A172 (cell line): ENCODE data around the gene TNFSF4. TPM values are rescaled to one million over a fixed set of nuclear protein-coding genes. Genes with fewer than 3 reads are reported as not detected.
A peak's percentile ranks its signal among the peaks of the same experiment; 100 is the strongest.

ENCODE experiments used
- DNase-seq: peaks from one replicate; pipeline ENCODE4 v3.0.0-alpha.2; 2015; ENCODE audit warnings: low spot score
- total RNA-seq: library from RNA; depleted of rRNA; stranded (reverse); fragments of >200 nt; shearing (Covaris generic); gene quantifications from 2 replicates; pipeline ENCODE4 v1.2.3, GENCODE V29; 2014

TNFSF4 gene
- total RNA-seq, 1 experiment from 2014 or later: 63.8 TPM

DNA sequence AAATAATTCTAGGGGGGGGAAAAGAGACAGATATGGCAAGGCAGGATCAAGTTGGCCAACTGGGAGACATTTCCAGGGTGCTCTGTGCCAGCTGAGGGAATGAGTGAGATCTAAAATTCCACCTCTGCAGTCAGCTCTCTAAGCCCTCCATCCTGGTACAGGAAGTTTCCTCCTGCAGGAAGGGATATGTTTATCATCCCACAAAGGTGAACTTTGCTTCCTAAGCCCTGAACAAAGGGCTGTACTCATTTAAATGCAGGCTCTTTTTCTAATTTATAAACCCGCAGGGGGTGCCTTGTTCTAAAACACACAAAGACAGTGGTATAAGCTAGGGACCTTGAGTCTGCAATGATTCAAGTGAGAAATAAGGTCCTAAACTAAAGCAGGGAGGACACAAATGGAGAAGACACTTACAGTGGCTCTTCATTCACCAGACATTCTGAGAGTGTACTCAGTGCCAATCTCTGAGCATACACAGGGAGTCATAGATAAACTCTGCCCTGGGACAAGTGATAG lies 3.6 kb upstream of the TNFSF4 start:
- DNase-seq: no peak

DNA sequence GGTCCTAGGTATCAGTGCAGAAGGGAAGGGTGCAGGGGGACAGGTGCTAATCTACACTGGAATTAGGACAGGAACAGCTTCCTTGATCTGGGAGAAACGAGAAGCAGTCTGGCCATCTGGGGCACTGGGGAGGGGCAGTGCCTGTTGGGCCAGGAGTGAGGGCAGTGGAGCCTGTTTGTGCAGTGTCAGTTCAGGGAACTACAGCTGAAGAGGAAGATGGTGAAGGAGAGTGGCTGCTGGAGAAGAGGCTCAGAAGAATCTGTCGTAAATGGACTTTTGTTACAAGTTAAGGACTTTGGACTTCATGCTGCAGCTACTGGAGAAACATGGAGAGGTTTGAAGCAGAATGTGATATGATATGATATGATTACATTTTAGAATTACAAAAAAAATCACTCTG lies 3.2 kb upstream of the TNFSF4 start:
- no peak for DNase-seq

DNA sequence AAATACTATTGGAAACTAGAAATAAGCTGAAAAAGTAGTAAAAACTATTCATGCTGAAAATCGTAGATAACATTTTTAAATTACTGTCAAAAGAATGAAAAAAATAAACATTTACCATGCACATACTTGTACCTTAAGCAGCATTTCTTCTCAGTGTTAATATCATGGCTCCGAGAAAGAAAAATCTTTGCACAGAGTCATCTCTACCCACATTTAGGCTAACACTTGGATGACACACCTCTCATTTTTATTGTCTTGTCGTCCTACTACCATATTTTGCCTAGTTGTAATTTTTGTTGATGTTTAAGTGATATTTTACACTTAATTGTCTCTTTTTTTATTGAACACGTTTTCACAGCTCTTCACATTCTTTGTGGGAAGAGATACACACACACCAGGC lies 1.7 kb upstream of the TNFSF4 start:
- DNase-seq: no peak

DNA sequence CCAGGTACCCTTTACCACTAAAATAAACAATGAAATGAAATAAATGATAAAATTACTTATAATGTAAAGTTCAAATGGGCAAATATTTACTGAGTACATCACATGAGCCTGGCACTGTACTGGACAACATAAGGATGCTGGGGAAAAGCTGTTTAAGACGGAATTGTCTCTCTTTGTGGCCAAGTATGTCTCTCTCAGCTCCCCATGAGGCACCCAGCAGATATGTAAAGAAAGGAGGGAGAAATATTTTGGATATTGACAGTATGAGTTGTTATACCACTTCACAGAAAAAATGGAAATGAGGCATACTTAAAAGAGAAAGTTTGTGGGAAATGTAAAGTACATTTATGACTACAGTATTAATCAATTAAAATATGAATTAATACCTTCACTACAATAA lies 1.0 kb upstream of the TNFSF4 start:
- DNase-seq: no peak

DNA sequence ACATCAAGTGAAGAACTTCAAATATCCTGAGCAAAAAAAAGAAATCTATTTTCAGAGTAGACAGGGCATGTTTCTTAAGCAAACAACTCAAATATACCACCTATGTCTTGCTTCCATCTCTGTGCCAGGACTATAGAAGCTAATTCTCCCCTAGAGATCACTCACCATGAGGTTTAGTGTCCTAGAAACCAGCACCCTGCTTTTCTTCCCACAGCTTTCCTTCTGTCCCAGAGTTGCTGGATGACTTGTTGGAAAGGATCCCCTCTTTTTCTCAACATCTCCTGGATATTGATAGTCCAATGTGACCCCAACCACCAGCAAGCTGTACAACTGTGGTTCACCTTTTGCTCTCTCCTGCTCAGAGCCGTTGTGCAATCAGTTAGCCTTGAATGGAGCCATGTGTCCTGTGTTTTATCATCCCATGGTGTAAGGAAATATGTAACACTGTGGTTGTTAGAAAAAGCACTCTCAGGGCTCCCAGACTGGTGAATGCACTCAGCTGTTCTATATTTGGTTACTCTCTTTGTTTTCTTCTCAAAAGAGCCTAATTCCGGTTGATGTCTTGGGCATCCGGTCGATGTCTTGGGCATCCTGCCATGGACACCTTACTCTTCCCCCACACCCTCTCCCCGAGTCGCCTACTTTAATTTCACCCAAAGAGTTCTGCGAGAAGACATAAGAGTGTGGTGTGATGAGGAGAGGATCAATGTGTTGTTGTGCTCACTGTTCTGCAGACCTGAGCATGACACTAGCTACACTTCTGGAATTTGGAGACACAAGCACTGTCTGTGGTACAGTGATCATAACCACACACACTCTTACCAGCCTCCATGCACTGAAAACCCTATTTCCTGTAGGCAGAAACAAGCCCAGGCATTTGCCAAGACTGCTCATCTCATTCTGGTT lies 1.7 kb downstream of the TNFSF4 start:
- peak; percentile 68 for DNase-seq

DNA sequence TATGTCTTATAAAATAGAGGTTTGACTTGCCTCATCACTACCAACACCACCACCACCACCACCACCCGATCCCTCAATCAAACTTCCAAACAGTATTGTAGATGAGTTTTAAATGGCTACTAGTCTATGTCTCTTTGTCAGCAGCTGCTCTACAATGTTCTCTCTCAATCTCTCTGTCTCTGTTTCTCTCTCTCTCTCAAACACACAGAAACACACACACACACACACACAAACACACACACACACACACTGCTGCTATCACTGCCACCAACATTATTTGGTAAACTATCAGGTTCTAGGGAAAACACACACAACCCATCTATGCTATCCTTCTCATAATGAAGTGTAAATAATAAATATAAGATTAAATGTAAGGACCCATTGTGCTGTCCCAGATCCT lies 2.4 kb downstream of the TNFSF4 start:
- DNase-seq: no peak

DNA sequence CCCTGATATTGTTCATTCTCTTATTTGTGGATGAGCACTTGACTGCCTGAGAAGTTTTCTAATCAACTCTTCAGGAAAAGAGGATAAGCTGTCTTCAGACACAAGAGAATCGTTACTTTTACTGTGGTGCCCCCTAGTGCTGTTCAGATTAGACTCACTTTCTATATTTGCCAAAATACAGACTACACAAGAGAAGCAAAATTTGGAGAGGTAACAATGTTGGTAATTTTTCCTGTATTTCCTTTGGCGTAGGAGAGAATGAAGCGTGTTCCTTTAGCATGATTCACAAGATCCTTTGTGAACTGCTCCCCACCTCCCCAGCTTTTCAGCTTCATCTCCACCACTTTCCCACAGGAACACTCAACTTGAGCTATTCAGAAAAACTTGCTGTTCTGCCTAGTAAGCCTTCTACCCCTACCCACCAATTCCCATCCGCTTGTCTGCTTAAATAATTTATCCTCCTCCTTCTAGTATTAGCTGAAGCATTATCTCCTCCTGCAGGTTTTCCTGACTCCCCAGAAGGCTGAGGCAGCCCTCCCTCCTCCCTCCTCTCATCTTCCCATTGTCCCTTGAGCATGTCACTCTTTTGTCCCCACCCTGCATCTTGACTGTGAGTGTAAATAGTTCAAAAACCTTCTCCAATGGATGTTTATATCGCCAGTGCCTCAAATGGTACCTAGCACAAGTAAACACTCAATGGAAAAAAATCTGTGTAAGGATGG lies 4.5 kb downstream of the TNFSF4 start:
- DNase-seq: peak; percentile 86

DNA sequence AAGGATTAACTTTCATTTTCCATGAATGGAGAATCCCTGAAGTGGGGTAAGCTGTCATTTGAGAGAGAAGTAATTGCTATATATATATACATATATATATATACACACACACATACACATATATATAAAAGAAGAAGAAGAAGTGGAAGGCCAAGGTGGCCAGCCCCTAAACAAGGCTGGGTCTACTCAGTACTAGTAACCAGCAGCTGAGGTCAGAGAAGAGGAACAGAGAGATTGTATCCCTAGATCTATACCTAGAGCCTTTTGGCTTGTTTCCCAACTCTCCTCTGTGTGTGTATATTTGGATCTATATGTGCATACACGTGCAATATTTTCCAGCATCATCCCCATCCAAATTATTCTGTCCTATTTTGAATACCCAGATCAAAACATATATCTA lies 5.2 kb downstream of the TNFSF4 start:
- DNase-seq: no peak

DNA sequence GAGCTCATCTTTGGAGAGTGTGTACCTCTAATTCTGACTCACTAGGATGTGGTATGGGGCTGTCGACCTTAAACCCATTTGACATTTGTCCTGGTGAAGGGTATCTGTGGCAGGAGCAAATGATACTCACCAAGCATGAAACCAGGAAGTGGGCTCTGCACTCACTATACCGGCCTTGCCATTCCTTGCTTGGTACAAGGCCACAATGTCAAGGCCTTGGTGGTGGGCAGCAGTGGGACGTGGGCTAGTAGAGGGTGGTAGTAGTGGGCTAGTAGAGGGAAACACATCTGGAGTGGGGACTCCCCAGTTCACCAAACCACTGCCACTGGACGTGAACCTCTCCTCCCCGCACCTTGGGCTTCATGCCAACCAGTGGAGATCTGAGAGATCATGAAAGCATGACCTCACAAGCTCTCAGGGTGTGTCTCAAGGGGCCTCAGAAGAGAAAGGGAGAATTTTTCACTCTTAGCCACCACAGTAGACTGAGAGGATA lies 11.5 kb downstream of the TNFSF4 start:
- DNase-seq: no peak

DNA sequence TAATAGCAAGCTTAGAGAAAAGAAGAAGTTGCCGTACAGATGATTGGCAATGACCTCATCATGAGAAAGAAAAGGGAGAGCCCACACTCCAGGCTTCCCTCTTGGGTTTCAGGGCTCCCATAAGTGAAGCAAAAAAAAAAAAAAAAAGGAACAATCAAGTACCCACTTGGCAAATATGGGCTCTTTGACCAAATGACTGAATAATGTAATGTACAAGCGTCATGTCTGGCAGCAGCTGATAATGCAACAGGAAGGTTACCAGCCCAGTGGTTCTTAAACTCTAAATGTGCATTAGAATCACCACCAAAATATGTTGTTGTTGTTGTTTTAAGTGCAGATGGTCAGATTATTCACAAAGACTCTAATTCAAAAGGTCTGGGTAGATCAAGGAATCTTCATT lies 13.5 kb downstream of the TNFSF4 start:
- peak; percentile 68 for DNase-seq

DNA sequence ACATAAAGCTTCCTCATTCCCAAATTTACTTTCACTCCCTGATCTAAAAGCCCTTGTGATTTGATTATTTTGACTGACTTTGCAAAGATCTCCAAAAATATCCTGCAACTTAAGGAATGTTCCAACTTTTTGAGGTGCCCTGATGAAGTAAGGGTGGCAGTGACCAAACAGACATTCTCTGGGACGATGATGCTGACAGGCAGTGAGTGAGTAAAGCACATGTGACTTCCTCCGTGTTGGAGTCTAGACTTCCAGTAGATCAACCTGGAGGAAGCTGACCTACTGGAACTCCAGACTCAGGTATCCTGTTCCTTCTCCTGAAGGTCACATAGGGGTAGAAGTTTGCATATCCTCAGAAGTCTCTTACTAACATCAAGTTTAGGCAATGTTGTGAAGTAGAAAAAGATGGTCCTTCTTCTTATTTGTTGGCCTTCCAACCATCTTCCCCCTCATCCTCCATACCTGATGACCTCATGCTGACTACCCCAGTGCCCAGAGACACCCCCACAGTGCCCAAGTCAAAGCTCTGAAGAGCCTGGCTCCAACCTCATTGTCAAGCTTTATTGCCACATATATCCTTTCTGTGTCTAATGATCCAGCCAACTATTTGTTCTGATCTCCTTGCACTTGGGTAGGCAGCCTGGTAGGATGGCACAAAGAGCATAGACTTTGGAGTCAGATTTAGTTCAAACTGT lies 16.0 kb downstream of the TNFSF4 start:
- peak; percentile 68 for DNase-seq

DNA sequence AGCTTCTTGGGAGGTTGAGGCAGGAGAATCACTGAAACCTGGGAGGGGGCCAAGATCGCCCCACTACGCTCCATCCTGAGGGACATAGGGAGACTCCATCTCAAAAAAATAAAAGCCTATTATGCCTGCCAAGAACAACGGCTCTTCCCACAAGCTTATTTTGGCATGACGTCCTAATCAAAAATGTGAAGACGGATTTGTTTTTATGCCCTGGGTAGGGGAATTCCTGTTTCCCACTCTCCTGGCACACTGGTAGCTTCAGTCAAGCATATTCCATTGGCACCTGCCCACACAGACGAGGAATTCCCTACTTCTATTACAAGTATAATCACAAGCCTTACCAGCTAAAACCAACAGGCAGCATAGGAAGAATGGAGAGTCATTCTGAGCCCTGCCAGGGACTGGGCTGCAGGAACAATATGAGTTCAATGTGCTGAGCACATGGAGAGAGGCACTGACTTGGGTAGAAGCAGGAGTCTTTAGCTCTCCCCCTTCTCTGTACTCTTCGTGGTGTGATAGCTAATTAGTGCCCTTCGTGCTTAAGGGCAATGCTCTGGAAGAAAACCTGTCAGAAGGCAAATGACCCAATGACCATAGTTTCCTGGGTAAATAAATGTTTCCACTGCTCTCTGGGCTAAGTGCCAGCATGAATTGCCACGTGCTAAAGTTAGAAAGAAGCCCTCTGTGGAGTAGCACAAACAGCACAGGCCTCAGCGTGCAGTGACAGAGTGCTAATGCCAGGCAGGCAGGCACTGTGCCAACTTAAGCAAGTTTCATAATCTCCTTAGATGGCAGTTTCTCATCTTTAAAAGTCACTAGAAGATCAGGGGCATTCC lies 16.8 kb downstream of the TNFSF4 start:
- DNase-seq: peak; percentile 92

DNA sequence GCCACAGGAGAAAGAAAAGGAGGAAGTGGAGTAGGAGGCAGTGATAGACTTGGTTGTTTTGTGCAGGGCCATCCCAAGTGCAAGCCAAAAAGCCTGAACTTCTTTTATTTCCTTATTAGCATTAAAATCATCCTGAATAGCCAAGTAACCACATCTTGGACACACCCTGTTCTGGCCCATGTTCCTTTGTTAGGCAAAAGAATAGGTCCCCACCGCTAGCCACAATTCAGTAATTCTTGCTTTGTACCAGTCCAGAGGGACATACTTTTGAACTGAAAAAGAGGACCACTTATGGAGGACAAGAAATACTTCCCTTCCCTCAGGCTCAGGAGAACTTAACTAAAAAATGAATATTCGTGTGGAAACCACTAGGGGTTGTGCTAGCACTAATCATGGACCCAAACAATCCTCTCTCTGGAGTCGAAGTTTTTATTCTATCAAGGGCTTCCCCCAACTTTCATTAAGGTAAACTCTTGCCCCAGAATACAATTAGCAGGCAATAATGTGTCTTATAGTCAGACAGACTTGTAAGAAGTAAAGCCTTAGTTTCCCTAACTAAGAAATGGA lies 19.4 kb downstream of the TNFSF4 start:
- no peak for DNase-seq

DNA sequence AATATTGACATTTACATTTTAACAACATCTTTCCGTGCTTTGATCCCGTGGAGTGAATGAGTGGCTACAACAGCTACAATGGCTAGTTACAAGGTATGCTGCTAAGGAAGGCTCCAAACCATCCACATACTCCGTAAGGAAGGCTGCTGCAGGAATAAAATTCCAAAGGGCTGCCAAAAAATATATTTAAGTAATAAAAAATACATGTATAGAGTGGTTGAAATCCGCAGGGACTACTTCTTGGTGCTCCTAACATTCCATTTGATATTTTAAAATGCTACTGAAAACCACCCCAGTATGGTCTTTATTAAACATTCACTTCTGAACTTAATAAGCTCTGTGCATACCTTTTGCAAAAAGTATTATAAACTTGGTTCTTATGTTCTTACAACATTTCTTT lies 25.3 kb downstream of the TNFSF4 start:
- no peak for DNase-seq

DNA sequence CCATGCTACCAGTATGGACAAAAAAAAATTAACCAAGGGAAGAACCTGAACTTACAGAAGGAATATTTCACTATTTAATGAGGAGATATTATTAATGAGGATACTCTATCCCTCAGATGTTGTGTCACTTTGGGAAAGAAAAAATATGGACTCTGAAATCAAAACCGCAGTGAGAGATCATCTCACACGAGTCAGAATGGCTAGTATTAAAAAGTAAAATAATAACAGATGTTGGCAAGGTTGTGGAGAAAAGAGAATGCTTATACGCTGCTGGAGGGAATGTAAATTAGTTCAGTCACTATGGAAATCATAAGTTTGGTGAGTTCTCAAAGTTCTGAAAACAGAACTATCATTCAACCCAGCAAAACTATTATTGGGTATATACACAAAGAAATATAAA lies 30.9 kb downstream of the TNFSF4 start:
- no peak for DNase-seq

DNA sequence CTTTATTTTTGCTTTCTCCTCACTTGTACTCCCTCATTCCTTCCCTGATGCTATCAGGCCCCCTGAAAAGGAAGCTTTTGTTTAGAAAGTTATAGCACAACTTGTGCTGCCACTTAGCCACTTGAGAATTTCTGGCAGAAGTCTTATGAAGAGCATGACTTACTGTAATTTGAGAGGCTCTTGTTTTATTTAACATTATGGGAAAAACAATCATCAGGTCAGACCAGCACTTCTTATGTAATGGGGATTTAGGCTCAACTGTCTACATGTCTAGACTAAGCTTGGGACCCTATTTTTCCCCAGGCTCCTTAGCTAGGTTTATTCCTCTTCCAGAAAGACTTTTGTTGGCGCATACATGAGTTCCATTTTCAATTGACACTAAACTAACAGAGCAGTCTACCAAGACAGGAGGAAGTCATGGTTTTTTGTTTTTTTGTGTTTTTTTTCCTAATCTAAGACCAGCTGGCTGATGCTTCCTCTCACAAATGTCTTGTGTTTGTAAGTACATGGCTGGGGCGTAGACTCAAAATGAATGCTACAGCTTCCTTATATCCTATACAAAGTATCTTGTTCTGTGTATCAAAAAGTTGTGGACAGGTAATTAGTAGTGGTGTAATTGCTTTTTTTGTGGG lies 31.5 kb downstream of the TNFSF4 start:
- DNase-seq: no peak

DNA sequence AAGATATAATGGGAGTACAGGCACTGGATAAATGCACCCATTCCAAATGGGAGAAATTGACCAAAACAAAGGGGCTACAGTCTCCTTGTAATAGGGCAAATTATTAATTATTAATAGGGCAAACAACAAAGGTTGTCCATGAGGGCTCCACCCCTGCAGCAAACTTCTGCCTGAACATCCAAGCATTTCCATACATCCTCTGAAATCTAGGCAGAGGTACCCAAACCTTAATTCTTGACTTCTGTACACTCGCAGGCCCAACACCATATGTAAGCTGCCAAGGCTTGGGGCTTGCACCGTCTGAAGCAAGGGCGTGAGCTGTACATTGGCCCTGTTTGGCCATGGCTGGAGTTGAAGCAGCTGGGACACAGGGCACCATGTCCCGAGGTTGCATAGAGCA lies 33.7 kb downstream of the TNFSF4 start:
- no peak for DNase-seq

DNA sequence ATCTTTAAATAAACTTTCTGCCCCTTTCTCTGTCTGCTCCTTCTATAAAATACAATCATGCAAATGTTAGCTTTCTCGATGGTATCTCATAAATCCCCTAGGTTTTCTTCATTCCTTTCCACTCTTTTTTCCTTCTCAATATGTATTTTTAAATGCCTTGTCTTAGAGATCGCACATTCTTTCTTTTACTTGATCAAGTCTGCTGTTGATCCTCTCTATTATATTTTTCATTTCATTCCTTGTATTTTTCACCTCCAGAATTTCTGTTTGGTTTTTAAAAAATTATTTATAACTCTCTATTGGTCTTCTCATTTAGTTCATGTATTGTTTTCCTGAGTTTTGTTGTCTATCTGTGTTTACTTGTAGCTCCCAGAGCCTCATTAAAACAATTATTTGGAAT lies 36.0 kb downstream of the TNFSF4 start:
- no peak for DNase-seq

DNA sequence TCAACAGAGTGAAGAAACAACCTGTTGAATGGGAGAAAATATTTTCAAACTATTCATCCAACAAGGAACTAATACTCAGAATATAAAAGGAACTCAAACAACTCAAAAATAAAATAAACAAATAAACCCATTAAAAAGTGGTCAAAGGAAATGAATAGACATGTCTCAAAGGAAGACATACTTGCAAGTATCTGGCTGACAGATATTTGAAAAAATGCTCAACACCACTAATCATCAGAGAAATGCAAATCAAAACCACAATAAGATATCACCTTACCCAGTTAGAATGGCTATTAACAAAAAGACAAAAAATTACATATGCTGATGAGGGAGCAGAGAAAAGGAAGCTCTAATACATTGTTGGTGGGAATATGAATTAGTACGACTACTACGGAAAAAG lies 38.2 kb downstream of the TNFSF4 start:
- no peak for DNase-seq

DNA sequence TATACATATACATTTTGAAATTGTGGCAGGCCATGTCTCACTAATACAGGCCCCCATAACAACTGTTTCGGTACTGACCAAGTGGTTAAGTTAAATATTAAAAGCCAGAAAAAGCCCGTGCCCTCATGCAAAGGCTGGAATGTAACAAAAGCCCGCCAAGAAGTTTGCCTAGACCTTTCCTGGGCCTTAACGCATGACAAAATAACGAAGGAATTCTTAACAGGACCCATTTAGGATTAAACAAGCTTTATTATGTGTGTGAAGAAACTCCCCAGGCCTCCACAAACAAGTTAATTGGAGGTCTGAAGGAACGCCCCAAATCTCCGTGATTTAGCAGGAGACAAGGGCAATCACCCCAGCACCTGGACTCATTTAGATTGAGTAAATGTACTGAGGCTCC lies 42.4 kb downstream of the TNFSF4 start:
- no peak for DNase-seq
